K562 (cell line): ENCODE results near the gene UBA3. TPM values are rescaled to one million over a fixed set of nuclear protein-coding genes. Genes with fewer than 3 reads are reported as not detected.

ENCODE experiments used
- BDP1 ChIP-seq: IDR thresholded peaks from 3 replicates; pipeline ENCODE4 v1.6.1; 2011; ENCODE audit not compliant: insufficient read length, insufficient read depth
- ZNF217 ChIP-seq: sonication (generic); formaldehyde crosslinking; IDR thresholded peaks from 2 replicates; pipeline ENCODE4 v1.8.0; 2022; ENCODE audit warnings: mild to moderate bottlenecking, missing genetic modification reagents
- ZNF778 ChIP-seq: fragments of 450-650 bp; formaldehyde crosslinking; IDR thresholded peaks from 2 replicates; pipeline ENCODE4 v1.4.0; 2020; ENCODE audit warnings: mild to moderate bottlenecking, moderate library complexity
- polyA plus RNA-seq, 8 experiments: library from polyadenylated mRNA; depleted of rRNA in 4 of 8; stranded (reverse) in 5 of 8; unstranded in 3 of 8; fragments of >200 nt; fragmentation: Nextera tagmentation in 2 of 8; fragmentation: Illumina TruSeq in 1 of 8; extraction: Ambion mirVana in 2 of 8; extraction: Trizol in 1 of 8; gene quantifications; 2 replicates each; pipeline versions ENCODE4 v1.2.1 to v1.2.3, GENCODE V29; 2011 to 2014; ENCODE audit warnings: inconsistent platforms in 1 of 8, missing spikeins in 1 of 8
- total RNA-seq, 7 experiments: library from RNA; depleted of rRNA in 6 of 7; stranded (reverse); fragments of >200 nt in 6 of 7; fragmentation: Illumina TruSeq in 2 of 7; extraction: Trizol in 2 of 7; gene quantifications; 2 replicates each; pipeline versions ENCODE4 v1.2.1 to v1.2.3, GENCODE V29; 2011 to 2021; ENCODE audit warnings: low replicate concordance in 1 of 7
- TF ChIP-seq, protein P1 (sequence below): fragments of 200-600 bp; sonication (generic); IDR thresholded peaks from one replicate; pipeline ENCODE4 v1.6.1; 2012; ENCODE audit warnings: mild to moderate bottlenecking, low read depth, low read length, inconsistent platforms

Gene UBA3
- total and polyA plus RNA-seq, 9 of the 15 experiments (the other 6 are each of a cell fraction or from before 2014, with no cell fraction given), result 23.2 to 80.0 (median 38.6) TPM

DNA sequence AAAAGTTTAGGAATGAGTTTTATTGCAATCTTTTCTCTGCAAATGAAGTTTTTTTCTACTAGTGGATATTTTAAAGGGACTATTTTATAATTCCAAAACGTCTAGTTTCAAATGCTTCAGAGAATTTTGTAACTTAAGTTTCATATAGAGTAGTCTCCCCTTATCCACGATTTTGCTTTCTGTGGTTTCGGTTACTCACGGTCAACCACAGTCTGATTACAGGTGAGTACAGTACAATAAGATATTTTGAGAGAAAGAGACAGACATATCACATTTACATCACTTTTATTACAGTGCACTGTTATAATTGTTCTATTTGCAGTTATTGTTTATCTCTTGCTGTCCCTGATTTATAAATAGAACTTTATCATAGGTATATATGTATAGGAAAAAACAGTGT, 59.3 kb downstream of the UBA3 start (continued):
- TF ChIP-seq, protein P1, sequence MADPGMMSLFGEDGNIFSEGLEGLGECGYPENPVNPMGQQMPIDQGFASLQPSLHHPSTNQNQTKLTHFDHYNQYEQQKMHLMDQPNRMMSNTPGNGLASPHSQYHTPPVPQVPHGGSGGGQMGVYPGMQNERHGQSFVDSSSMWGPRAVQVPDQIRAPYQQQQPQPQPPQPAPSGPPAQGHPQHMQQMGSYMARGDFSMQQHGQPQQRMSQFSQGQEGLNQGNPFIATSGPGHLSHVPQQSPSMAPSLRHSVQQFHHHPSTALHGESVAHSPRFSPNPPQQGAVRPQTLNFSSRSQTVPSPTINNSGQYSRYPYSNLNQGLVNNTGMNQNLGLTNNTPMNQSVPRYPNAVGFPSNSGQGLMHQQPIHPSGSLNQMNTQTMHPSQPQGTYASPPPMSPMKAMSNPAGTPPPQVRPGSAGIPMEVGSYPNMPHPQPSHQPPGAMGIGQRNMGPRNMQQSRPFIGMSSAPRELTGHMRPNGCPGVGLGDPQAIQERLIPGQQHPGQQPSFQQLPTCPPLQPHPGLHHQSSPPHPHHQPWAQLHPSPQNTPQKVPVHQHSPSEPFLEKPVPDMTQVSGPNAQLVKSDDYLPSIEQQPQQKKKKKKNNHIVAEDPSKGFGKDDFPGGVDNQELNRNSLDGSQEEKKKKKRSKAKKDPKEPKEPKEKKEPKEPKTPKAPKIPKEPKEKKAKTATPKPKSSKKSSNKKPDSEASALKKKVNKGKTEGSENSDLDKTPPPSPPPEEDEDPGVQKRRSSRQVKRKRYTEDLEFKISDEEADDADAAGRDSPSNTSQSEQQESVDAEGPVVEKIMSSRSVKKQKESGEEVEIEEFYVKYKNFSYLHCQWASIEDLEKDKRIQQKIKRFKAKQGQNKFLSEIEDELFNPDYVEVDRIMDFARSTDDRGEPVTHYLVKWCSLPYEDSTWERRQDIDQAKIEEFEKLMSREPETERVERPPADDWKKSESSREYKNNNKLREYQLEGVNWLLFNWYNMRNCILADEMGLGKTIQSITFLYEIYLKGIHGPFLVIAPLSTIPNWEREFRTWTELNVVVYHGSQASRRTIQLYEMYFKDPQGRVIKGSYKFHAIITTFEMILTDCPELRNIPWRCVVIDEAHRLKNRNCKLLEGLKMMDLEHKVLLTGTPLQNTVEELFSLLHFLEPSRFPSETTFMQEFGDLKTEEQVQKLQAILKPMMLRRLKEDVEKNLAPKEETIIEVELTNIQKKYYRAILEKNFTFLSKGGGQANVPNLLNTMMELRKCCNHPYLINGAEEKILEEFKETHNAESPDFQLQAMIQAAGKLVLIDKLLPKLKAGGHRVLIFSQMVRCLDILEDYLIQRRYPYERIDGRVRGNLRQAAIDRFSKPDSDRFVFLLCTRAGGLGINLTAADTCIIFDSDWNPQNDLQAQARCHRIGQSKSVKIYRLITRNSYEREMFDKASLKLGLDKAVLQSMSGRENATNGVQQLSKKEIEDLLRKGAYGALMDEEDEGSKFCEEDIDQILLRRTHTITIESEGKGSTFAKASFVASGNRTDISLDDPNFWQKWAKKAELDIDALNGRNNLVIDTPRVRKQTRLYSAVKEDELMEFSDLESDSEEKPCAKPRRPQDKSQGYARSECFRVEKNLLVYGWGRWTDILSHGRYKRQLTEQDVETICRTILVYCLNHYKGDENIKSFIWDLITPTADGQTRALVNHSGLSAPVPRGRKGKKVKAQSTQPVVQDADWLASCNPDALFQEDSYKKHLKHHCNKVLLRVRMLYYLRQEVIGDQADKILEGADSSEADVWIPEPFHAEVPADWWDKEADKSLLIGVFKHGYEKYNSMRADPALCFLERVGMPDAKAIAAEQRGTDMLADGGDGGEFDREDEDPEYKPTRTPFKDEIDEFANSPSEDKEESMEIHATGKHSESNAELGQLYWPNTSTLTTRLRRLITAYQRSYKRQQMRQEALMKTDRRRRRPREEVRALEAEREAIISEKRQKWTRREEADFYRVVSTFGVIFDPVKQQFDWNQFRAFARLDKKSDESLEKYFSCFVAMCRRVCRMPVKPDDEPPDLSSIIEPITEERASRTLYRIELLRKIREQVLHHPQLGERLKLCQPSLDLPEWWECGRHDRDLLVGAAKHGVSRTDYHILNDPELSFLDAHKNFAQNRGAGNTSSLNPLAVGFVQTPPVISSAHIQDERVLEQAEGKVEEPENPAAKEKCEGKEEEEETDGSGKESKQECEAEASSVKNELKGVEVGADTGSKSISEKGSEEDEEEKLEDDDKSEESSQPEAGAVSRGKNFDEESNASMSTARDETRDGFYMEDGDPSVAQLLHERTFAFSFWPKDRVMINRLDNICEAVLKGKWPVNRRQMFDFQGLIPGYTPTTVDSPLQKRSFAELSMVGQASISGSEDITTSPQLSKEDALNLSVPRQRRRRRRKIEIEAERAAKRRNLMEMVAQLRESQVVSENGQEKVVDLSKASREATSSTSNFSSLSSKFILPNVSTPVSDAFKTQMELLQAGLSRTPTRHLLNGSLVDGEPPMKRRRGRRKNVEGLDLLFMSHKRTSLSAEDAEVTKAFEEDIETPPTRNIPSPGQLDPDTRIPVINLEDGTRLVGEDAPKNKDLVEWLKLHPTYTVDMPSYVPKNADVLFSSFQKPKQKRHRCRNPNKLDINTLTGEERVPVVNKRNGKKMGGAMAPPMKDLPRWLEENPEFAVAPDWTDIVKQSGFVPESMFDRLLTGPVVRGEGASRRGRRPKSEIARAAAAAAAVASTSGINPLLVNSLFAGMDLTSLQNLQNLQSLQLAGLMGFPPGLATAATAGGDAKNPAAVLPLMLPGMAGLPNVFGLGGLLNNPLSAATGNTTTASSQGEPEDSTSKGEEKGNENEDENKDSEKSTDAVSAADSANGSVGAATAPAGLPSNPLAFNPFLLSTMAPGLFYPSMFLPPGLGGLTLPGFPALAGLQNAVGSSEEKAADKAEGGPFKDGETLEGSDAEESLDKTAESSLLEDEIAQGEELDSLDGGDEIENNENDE, result no peak
- TF ChIP-seq ZNF217 (CRISPR knock-in tag) (no peak), ZNF778 (CRISPR knock-in tag) (no peak), BDP1 (no peak)
